HCT116 (cell line): ENCODE results near the gene SLC6A3.

Experiments
- CBX3 ChIP-seq: IDR thresholded peaks from 2 replicates; pipeline ENCODE4 v1.6.1; 2012; ENCODE audit warnings: low read depth
- CTCF ChIP-seq, 3 experiments: fragments of 200-600 bp in 1 of 3; sonication (generic) in 1 of 3; IDR thresholded peaks in 2 of 3; conservative IDR thresholded peaks in 1 of 3; 2 replicates each; pipeline ENCODE4 v1.5.1; 2012 to 2017; ENCODE audit warnings: low read depth in 2 of 3, low read length in 2 of 3, antibody characterized with exemption in 1 of 3, borderline replicate concordance in 1 of 3, control low read depth in 1 of 3, mild to moderate bottlenecking in 1 of 3, mixed read lengths in 1 of 3, mixed run types in 1 of 3, moderate library complexity in 1 of 3; ENCODE audit not compliant: insufficient read depth in 1 of 3
- EGR1 ChIP-seq: IDR thresholded peaks from 2 replicates; pipeline ENCODE4 v1.6.1; 2012; ENCODE audit warnings: low read depth
- EZH2 ChIP-seq: fragments of 200-600 bp; sonication (generic); IDR thresholded peaks from 2 replicates; pipeline ENCODE4 v1.6.1; 2017; ENCODE audit warnings: antibody characterized with exemption, mixed run types
- JUND ChIP-seq: IDR thresholded peaks from 2 replicates; pipeline ENCODE4 v1.6.1; 2012
- POLR2A ChIP-seq: IDR thresholded peaks from 2 replicates; pipeline ENCODE4 v1.7.0; 2011; ENCODE audit warnings: borderline replicate concordance; ENCODE audit not compliant: insufficient read depth, insufficient read length; ENCODE audit errors: extremely low read depth
- POLR2AphosphoS5 ChIP-seq: IDR thresholded peaks from 2 replicates; pipeline ENCODE4 v1.6.1; 2011; ENCODE audit warnings: mild to moderate bottlenecking, low read depth, low read length, moderate library complexity
- RAD21 ChIP-seq: IDR thresholded peaks from 2 replicates; pipeline ENCODE4 v1.6.1; 2012; ENCODE audit warnings: low read depth, mild to moderate bottlenecking
- REST ChIP-seq: IDR thresholded peaks from 2 replicates; pipeline ENCODE4 v1.6.1; 2012; ENCODE audit warnings: low read depth
- SRF ChIP-seq: IDR thresholded peaks from 2 replicates; pipeline ENCODE4 v1.6.1; 2012; ENCODE audit warnings: low read depth
- TCF7L2 ChIP-seq: IDR thresholded peaks from 2 replicates; pipeline ENCODE4 v1.7.0; 2011; ENCODE audit warnings: borderline replicate concordance, inconsistent platforms; ENCODE audit not compliant: insufficient read depth, insufficient read length; ENCODE audit errors: extremely low read depth
- YY1 ChIP-seq: IDR thresholded peaks from 2 replicates; pipeline ENCODE4 v1.6.1; 2011; ENCODE audit warnings: low read length, low read depth, moderate library complexity, mild to moderate bottlenecking; ENCODE audit not compliant: insufficient replicate concordance; ENCODE audit errors: extremely low read depth
- TF ChIP-seq, protein P1 (sequence below): IDR thresholded peaks from 2 replicates; pipeline ENCODE4 v1.6.1; 2012
- TF ChIP-seq, protein P2 (sequence below): IDR thresholded peaks from 2 replicates; pipeline ENCODE4 v1.6.1; 2011; ENCODE audit warnings: mild to moderate bottlenecking, low read length, moderate library complexity; ENCODE audit not compliant: insufficient replicate concordance; ENCODE audit errors: extremely low read depth

DNA sequence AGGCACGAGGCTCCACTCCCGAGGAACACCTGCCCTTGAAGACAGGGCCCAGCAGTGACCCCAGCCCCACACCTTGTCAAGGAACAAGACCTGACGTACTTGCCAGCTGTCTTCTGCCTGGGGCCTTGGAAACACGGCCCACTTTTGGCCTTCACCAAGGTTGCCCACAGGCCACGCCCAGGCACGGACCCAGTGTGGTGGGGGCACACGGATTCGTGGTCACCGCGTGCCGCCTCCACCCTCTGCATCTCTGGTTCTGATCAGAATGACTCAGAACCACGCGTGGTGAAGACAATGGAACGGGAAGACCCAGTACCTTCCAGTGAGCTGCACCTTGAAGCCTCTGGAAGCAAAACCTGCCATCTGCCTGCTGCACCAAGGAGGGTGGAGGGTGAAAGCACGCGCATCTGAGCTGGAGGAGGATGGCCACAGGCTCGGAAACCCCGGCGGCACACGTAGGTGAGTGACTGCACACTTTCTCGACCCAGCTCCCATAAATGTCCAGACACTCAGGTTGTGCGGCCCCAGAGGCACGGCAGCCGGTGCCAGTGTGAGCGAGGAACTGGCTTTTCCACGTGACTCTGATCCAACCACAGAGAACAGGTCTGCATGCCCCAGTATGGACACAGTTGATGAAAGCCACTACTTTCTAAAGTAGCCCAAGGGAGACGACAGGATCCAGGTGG, 42.0 kb upstream of the SLC6A3 start:
- TF ChIP-seq CTCF (IDR thresholded peaks at IDR 0.05 in 2 of 3, conservative IDR thresholded peaks at IDR 0.05 in 1 of 3; ENCODE audit: borderline replicate concordance in 1 of 3, insufficient read depth in 1 of 3, low read depth in 2 of 3, low read length in 2 of 3) (no peak), REST (no peak), POLR2A (no peak), TCF7L2 (no peak), CBX3 (no peak), EZH2 (no peak), POLR2AphosphoS5 (no peak), YY1 (no peak), EGR1 (no peak), SRF (no peak), RAD21 (no peak), JUND (no peak)
- TF ChIP-seq, protein P1, sequence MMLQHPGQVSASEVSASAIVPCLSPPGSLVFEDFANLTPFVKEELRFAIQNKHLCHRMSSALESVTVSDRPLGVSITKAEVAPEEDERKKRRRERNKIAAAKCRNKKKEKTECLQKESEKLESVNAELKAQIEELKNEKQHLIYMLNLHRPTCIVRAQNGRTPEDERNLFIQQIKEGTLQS = no peak
- TF ChIP-seq, protein P2, sequence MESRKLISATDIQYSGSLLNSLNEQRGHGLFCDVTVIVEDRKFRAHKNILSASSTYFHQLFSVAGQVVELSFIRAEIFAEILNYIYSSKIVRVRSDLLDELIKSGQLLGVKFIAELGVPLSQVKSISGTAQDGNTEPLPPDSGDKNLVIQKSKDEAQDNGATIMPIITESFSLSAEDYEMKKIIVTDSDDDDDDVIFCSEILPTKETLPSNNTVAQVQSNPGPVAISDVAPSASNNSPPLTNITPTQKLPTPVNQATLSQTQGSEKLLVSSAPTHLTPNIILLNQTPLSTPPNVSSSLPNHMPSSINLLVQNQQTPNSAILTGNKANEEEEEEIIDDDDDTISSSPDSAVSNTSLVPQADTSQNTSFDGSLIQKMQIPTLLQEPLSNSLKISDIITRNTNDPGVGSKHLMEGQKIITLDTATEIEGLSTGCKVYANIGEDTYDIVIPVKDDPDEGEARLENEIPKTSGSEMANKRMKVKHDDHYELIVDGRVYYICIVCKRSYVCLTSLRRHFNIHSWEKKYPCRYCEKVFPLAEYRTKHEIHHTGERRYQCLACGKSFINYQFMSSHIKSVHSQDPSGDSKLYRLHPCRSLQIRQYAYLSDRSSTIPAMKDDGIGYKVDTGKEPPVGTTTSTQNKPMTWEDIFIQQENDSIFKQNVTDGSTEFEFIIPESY = no peak
